GM19455 (cell line): ENCODE measurements around the gene USP6NL.
A peak's percentile ranks its signal among the peaks of the same experiment; 100 is the strongest.

Experiments used
- ATAC-seq: cut with Tn5 transposase; IDR thresholded peaks from one replicate; pipeline ENCODE4 v1.9.1; 2021; ENCODE audit not compliant: unreplicated experiment

Gene USP6NL

DNA sequence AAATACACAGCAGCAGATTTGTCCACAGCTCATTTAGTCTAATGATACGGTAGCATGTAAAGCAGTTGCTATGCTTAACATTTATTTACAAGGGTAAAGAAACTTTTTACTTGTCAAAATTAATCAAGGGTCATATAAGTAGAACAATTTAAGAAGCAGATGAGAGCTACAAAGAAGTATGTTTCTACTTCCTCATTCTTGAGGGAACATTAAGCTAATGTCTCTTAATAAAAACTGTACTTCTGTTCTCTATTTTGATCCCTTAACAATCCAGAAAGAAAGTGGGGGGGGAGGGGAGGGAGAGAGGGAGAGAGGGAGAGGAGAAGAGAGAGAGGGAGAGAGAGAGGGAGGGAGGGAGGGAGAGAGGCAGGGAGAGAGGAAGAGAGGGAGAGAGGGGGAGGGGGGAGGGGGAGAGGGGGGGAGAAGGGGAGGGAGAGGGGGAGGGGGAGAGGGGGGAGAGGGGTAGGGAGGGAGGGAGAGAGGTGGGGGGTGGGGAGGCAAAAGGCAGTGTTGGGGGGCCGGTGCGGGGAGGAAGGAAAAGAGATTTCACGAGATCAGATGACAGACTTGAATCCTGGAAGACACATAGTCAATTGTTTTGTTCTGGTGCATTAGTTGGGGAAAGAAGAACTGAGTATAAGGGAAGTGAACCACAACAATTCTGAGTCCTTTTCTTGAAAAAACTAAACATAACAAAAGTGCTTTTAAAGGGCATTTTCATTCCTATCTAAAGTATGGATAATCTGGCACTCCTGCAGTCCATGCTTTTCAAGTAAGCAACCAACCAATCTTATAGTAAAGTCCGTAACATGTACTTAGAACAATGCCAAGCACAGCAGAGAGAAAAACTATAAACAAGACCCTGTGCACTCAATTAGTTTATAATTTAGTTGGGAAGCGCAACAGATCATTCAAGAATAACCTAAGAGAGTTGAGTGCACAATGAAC, 128.0 kb downstream of the USP6NL start:
- no peak for ATAC-seq

DNA sequence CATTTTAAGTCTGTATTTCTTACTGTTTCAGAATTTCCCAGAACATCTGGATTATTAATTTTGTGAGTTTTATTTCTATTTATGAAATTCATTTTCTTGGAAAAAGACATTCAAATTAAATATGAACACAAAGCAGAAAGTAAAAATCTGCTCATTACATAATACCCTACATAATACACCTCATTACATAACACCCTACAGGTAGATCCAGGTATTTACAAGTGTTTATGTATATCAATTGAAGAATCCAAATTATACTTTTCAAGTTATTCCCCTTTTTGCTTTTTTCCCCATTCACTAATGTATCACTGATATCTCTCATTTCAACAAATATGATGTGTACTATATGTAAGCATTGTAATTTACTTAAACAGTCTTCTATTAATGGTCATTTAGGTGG, 129.1 kb downstream of the USP6NL start:
- no peak for ATAC-seq

DNA sequence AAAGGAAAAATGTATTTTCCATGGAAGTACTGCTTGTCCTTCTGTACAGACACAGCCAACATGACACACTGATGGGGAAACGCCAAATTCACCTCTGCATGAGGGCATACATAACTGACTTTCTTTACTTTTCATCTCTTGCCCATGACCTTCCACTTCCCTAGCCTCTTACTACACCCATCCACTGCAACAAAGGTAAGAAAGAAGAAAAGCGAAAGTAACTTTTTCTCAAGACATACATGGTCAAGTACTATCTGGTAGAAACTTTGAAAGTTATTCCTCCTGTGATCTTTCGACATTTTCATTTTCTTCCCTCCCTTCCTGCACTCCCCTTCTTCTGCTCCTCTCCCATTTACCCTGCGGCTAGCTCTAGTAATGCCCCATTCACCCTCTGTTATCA, 130.8 kb downstream of the USP6NL start:
- no peak for ATAC-seq

DNA sequence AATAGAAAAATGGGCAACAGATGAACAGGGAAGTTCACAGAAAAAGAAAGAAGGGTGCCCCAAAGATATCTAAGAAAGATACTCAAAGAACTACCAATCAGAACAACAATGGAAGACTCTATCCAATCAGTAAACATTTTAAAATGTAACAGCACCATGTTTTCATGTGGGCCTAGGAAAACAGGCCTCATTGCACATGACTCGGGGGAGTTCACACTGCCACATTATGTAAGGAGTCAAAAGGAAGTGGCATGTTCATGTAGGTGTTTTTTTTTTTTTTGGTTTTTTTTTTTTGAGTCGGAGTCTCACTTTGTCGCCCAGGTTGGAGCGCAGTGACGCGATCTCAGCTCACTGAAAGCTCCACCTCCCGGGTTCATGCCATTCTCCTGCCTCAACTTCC, 132.2 kb downstream of the USP6NL start:
- no peak for ATAC-seq

DNA sequence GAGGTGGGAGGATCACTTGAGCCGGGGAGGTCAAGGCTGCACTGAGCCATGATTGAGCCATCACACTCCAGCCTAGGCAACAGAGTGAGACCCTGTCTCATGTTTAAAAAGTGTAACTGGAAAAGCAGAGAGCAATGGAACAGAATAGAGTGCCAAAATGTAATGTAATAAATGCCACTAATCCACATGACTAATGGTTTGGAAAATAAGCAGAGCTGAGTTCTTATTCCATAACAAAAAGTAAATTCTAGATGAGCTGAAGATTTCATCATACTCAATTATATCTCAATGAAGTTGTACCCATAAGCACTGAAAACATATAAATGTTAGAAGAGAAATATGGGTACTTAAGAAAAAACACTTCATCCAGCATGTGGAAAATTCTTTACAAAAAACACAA, 132.6 kb downstream of the USP6NL start:
- ATAC-seq: no peak

DNA sequence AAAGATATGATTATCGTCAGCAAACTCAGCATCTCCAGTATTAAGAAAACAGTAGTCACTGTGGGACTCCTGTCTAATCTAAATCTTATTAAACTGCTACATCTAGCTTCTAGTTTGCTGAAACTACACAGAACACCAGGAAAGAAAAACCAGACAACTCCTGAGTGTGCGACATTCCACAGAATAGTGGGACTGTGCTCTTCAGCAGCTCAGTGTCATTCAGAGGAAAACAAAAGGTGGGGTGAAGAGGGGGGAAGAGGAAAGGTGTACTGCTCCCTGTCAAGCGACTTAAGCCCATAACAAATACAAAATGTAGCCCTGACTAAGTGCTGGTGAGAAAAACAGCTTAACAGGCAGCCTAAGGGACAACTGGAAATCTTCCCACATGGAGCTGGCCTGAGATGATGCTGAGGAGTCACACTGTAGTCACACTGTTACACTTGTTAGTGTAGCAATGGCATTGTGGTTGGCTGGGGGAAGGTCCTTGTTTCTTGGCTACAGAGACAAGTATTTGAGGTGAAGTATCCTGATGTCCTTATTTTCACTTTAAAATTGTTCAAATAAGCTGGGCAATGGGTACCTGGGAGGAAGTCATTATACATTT, 135.5 kb downstream of the USP6NL start:
- ATAC-seq: no peak

DNA sequence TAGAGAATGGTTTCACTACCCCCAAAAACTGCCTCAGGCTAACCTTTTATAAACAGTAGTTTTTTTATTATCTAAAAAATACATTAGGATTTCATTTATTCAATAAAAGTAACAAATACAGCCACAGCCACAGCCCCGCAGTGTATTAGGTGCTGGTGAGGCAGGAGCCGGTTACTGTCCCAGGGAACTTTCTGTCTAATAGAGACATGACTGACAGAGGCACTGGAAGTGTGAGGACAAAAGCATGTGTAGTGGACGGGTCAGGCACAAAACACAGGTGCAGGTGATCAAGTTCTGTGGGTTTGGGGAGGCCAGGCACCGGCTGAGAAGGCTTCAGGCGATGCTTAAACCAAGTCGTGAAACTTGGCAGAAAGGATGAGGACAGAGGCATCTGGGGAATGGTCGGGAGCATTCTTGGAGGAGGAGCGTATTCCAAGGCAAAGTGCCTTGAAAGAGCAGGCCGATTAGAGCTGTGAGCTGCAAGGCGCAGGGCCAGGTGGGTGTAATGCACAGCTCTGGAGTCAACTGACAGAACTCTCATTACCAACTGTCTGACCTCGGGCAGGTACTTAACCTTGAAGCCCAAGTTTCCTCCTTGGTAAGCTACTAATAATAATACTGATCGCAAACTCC, 138.2 kb downstream of the USP6NL start:
- ATAC-seq: no peak

DNA sequence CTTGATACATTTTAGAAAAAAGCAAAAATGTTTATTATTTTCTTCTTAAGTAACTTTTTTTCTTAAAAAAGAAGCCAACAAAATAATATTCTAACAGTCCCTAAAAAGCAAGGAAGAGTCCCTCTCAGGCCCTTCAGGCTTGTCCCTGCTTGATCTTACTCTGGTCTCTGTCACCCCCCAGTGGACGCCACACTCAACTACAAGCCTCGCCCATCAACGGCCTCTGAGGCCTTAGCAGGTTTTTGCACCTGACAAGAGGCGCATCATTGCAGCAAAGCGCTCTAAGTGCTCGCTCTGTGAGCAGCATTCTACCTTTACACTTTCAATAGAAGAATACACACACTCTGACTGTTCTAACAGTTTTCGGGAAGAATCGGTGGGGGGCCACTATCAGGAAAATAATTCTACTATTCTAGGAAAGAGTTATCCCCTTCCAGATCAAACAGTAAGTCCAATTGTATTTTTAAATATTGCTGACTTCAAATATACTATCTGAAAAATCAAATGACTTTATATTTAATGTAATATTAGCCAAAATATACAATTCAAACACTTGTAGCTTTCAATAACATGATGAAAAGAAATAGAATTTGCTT, 139.2 kb downstream of the USP6NL start:
- peak; percentile 70 for ATAC-seq

DNA sequence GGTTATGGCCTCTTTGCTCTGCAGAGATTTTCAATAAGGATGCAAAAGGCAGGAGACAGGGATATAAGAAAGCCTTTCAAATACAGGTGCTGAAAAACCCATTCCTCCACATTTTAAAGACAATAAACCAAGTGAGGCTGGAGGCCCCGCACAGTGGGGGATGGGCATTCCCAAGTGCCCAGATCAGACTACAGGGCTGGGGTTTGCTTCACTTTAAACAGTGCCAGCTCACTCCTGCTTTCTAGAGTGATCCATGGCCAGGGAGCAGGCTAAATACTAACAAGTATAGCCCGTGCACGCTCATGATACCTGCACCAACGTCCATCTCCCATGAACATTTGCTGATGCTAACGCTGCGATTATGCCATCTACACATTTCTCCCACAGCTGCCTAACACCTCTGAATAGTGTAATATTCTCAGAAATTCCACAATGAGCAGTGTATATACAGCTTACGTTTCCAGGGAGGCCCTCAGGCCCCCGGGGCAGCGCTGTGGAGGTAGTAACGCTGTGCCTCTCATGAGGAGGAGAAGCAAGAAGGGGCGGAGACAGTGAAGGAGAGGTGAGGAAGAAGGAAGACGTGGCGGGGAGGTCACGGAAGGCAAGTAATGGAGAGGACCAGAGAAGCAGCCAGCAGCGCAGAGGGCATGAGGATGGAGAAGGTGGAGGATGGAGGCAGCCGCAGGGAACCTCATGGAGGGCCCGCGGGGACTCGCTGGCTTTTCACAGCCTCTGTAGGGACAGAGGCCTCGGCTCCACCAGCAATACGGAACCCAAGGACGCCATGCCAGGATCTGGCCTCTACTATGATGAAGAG, 141.7 kb downstream of the USP6NL start:
- ATAC-seq: no peak

DNA sequence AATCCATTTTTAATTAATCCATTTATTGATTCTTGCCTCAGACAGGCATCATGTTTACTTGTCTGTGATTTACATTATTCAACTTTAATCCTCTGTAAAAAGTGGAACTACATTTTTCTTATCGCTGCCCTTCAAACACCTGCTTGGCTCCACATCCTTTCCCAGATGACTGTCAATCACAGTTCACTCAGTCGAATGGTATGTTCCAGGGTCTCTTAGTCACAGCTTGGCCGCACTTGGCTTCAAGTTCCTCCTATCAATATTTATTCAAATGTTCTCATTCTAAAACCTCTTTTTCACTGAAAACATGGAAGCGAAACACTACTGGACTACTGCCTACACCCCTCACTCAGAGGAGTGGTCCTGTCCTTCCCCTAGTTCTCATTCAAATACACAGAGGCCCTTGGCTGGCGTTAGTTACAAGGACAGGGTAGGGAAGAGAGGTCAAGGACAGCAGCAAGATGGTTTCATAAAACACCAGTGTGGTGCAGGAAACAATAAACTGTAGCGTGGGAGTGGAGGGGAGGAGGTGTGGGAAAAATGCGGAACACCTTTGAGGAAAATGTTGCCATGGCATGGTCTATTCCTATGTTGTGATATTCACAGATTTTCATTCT, 143.2 kb downstream of the USP6NL start:
- ATAC-seq: no peak

DNA sequence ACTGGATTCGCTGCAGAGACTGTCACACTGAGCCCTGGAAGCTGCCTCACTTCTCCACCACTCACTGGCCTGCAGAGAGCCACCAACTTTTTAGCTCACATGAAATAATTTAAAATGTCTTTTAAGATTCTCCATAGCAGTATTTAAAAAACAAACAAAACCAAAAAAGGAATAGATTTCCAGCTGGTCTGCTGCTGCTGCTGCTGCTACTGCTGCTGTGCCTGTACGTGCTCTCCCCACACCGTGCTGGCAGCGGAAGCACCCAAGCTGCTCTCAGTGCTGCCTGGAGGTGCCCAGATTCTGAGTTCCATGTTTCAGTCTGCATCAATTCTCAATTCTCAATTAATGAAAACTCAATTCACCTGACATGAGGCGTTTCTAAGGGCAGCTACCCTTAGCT, 146.0 kb downstream of the USP6NL start:
- ATAC-seq: no peak

DNA sequence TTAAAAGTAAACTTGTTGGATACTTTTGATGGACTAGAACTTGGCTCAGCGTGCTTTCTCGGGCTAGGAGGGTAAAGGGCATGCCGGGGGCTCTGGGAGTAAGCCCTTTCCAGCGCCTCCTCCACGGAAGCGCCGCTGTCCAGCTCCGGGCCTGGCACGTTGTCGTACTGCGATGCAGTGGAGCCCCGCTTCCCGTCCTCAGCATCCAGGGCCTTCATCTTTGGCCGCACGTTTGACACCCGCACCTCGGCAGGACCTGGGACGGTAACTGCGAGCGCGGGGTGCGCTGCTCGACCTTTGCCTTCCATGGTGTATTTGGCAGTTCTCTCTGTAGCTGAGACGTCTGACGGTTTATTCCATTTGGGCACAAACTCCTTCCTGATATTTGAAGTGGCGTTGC, 148.3 kb downstream of the USP6NL start:
- no peak for ATAC-seq

DNA sequence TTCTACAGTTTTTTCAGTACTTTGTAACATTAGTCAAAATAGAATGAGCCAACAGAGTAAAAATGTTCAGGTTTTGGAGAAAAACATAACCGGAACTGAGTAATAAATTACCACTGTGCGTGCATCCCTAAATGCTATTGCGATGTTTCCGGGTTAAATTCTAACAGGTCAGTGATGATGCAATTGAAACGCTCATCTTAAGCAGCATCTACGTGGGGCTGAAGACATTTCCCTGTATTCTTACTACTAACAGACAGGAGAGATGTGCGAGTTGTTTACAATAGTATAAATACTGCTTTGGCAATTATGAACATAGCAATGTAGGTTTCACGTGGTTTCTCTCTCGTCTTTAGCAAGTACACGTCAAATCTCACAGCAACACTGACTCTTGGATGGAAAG, 149.4 kb downstream of the USP6NL start:
- no peak for ATAC-seq

DNA sequence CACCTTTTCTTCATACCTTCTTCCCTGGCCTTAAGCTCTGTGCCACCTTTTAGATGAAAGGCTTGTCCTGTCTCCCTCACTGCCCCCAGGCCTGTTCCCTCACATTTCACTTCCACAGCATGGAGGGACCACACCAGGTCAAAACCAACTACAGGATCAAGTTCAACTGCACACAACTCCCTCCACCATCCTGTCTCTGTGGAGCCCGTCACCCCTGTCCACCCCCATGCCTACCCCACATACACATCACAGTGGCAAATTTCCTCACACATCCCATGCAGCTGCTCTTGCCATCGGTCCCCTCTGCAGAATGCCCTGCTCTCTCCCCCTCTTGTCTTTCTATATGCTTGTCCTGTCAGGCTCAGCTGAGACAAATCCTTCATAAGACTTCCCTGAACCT, 154.1 kb downstream of the USP6NL start:
- ATAC-seq: no peak

DNA sequence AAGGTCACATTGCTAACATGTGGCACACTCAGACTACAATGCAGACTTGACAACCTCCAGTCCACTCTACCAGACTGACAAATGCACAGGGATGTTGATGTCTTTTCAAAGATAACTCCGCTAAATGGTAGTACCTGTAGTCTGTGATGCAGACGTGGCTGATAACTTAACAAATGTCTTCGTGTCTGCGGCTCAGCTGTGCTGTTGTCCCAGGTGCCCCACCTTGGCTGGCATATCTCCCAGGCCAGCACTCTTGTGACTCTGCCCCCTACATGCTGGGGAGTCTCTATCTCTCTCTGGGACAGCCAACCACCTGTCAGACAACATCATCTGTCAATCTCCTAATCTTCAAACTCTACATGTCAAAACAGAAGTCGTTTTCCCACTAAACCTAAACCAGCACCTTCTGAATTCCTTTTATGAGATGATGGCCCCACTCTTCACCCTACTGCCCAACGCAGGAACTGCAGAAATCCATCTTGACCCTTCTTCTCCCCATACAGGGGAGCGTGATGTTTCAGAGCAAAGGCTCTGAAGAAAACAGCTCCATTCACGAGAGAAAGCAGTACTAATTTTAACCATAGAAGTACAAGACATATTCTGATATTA, 156.4 kb downstream of the USP6NL start:
- no peak for ATAC-seq

DNA sequence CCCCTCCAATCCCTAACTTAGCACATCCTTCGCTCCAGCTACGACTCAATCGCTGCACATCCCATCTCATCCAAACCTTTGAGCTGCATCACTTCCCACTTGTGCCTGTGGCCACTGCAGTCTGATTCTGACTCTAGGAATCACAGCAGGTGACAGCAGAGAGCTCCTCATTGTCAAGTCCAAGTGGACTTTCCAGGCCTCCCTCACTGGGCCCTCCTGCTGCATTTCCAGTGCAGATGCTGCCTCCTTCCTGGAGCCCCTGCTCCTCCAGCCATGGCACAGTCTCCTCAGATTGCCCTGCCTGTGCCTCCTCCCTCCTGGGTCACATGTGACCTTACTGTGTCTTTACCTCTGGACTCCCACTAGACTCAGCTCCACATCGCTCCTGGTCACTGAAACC, 157.3 kb downstream of the USP6NL start:
- no peak for ATAC-seq

DNA sequence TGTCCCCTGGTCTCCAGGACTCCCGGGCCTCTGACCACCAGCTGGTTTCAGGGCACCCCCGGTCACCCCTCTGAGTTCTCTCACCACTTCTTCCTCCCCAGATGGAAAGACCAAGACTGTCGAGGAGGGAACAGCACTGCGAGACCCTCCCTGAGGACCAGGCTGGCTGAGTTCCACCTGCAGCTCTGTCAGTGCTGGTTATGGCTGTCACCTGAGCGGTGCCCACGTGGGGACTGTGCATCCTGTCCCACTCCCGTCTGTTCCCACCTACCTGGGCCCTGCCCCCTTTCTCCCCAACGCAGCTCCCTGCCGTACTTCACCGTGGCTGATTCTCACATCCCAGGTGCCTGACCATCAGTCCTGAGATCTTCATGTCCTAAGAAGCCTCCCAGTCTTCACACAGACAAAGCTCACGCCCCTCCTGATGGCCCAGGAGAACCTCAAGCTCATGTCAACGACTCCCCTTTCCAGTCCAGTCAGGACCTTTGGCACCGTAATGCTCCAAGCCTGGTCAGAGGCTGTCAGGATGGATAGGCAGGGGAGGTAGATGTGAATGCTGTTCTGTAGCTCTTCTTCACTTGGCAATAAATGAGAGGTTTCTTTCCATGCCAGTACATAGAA, 159.7 kb downstream of the USP6NL start:
- ATAC-seq: no peak

DNA sequence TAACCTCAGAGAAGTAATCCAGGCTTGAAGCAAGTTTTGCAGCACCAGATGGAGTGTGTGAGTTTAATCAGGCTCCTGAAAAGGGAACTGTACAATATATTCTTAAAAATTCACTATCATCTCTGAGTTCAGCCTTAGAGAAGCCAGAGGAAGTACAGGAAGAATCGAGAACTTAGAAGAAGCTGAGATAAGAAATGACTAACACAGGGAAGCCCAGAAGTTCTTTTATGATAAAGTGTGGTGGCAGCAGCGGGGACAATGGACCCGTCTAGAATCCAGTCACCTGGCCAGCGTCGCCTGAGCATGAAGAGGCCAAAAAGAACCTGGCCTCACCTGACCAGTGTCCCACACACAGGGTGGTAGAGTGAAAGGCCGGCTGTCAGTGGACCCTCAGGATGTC, 161.0 kb downstream of the USP6NL start:
- no peak for ATAC-seq

DNA sequence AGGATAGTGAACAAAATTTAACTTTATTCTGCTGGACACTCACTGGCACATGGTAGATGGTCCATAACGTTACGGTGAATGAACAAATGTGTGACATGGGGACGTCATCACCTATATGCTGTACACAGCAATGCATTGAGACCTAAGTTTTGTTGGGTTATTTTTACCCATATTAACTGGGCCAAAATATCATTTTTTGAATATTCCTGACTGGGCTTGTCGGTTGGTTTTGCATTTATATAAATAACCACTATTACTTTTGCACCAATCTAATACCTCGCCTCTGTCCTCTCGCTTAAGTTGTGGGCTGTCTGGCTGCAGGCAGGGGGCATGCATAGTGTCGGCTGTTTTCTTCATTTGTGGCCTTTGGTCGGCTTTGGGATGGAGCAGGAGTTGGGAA, 161.7 kb downstream of the USP6NL start:
- ATAC-seq: no peak
